H1 (cell line): Measurements from ENCODE around the gene PPOX. TPM values are rescaled to one million over a fixed set of nuclear protein-coding genes. Genes with fewer than 3 reads are reported as not detected.

ENCODE experiments used
- ATF2 ChIP-seq: IDR thresholded peaks from 2 replicates; pipeline ENCODE4 v1.6.1; 2012; ENCODE audit warnings: low read length, inconsistent platforms
- HDAC2 ChIP-seq, 2 experiments: fragments of 300-600 bp in 1 of 2; sonication (generic) in 1 of 2; IDR thresholded peaks; 2 replicates each; pipeline ENCODE4 v1.6.1; 2011 to 2012; ENCODE audit warnings: low read depth in 2 of 2, low read length in 2 of 2, mild to moderate bottlenecking in 2 of 2, moderate library complexity in 2 of 2, borderline replicate concordance in 1 of 2, inconsistent platforms in 1 of 2
- RFX5 ChIP-seq: IDR thresholded peaks from 2 replicates; pipeline ENCODE4 v1.6.1; 2011; ENCODE audit warnings: low read depth, low read length, improper control_type of control experiment, borderline replicate concordance
- SP4 ChIP-seq: IDR thresholded peaks from 2 replicates; pipeline ENCODE4 v1.6.1; 2012; ENCODE audit warnings: low read length, inconsistent platforms
- ZNF274 ChIP-seq: IDR thresholded peaks from 2 replicates; pipeline ENCODE4 v1.7.0; 2012; ENCODE audit warnings: low read length, borderline replicate concordance; ENCODE audit errors: extremely low read depth
- polyA plus RNA-seq, 7 experiments: library from polyadenylated mRNA; depleted of rRNA in 3 of 7; stranded (reverse) in 5 of 7; unstranded in 2 of 7; fragments of >200 nt in 5 of 7; fragments of 200-250 nt in 2 of 7; gene quantifications; 1 replicate in 5 of 7; 2 replicates in 1 of 7; 4 replicates in 1 of 7; pipeline versions ENCODE4 v1.2.1 to v1.2.3, GENCODE V29; 2011 to 2013; ENCODE audit warnings: missing spikeins in 2 of 7, mixed read lengths in 2 of 7
- total RNA-seq: library from RNA; stranded (reverse); fragmentation: NEBNext Ultra II Directional; extraction: Animal tissue kit (Norgen Biotek cat#: 25700); gene quantifications from 2 replicates; pipeline ENCODE4 v1.2.1, GENCODE V29; 2021

PPOX gene
- total and polyA plus RNA-seq, 2 of the 8 experiments (the other 6 are each of a cell fraction or from before 2014, with no cell fraction given), result 39.4 to 40.4 TPM

- no peak for TF ChIP-seq ZNF274
- no peak for TF ChIP-seq RFX5
- TF ChIP-seq ATF2, result no peak
- no peak for TF ChIP-seq SP4
- no peak for TF ChIP-seq HDAC2 (IDR thresholded peaks at IDR 0.05; ENCODE audit: borderline replicate concordance in 1 of 2, low read depth in 2 of 2, low read length in 2 of 2)
Measured at GRCh38 chr1:161185732-161186311, 19.6 kb downstream of the PPOX start (continued).
